ENCODE results near the gene RNF223.
"Not testable (repeated sequence)": the region's sequence is repeated elsewhere in the genome, so short reads cannot be mapped to it uniquely, and the experiment has no call there.

The RNF223 gene

DNA sequence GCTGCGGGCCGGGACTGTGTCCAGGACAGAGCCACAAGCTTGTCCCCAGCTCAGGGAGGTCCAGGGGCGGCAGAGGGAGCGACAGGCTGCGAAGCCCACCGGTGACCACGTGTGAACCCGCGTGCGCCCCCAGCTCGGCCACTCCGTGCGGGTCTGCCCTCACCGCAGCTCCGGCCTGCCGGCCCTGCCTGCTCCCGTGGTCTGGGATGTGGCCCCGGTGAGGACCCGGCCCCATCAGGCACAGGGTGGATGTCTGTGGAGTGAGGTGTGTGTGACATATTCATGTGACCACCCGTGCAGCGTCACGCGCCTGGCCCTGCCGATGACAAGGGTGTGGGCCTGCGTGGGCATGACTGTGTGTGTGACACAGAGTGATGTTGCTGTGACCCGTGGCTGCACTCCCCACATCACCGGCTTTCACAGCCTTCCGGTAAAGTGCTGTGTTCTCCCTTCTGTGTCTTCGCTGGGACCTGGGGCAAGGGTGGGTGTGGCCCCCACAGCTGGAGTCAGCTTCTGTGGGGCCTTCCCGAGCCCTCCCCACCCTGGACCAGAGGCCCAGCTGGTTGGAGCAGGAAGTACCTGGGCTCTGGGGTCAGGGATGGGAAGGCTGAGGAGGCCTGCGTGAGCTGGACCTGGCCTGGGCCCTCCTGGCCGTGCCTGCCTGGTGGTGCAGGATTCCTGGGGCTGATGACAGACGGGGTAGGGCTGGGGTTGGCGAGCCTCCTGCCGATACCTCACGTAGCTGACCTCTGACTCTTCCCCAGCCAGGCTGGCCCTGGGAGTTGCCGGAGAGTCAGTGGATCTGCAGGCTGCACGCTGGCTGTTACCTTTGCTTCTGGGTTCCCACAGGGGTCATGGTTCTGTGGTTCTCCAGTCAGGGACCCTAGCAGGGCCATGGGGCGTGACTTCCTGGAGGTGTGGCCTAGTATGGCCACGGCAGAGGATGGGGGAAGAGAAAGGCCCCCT is 4.1 kb downstream of the RNF223 start:
- DNase-seq, result no peak

- DNase-seq, result peak; percentile 82
Observed at GRCh38 chr1:1069056-1069710, 4.9 kb downstream of the RNF223 start.

DNA sequence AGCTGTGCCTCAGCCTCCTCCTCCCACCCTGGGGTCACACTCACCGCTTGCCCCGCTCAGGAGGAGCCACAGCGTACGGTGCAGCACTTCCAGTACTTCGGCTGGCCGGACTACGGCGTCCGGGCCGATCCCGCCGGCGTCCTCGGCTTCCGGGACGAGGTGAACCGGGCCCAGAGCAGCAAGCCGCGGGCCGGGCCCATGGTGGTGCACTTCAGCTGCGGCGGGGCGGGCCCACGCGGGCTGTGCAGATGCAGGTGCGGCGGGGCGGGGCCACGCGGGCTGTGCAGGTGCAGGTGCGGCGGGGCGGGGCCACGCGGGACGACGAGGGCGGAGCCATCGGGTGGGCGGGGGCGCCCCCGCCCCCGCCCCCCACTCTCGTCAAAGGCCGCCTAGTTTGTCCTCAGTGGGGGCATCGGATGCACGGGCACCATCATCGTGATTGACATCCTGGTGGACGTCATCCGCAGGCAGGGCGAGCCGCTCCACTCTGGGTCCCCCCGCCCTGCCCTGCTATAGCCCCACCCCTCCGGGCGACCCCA is 5.5 kb downstream of the RNF223 start:
- DNase-seq, result peak; percentile 82

GRCh38 chr1:1067860-1068516 is 6.1 kb downstream of the RNF223 start:
- no peak for DNase-seq

- DNase-seq, result no peak
Observed at GRCh38 chr1:1067284-1067859, 6.7 kb downstream of the RNF223 start.

GRCh38 chr1:1066403-1067283 is 7.5 kb downstream of the RNF223 start:
- no peak for DNase-seq

DNA sequence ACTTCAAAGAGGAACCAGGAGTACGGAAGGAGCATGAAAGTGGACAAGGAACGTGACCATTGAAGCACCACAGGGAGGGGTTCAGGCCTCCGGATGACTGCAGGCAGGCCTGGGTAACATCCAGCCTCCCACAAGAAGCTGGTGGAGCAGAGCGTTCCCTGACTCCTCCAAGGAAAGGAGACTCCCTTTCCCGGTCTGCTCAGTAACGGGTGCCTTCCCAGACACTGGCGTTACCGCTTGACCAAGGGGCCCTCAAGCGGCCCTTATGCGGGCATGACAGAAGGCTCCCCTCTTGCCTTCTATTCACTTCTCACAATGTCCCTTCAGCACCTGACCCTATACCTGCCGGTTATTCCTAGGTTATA is 8.2 kb downstream of the RNF223 start:
- not testable (repeated sequence) for DNase-seq

- no peak for DNase-seq
Observed at GRCh38 chr1:1065265-1065939, 8.7 kb downstream of the RNF223 start.

DNA sequence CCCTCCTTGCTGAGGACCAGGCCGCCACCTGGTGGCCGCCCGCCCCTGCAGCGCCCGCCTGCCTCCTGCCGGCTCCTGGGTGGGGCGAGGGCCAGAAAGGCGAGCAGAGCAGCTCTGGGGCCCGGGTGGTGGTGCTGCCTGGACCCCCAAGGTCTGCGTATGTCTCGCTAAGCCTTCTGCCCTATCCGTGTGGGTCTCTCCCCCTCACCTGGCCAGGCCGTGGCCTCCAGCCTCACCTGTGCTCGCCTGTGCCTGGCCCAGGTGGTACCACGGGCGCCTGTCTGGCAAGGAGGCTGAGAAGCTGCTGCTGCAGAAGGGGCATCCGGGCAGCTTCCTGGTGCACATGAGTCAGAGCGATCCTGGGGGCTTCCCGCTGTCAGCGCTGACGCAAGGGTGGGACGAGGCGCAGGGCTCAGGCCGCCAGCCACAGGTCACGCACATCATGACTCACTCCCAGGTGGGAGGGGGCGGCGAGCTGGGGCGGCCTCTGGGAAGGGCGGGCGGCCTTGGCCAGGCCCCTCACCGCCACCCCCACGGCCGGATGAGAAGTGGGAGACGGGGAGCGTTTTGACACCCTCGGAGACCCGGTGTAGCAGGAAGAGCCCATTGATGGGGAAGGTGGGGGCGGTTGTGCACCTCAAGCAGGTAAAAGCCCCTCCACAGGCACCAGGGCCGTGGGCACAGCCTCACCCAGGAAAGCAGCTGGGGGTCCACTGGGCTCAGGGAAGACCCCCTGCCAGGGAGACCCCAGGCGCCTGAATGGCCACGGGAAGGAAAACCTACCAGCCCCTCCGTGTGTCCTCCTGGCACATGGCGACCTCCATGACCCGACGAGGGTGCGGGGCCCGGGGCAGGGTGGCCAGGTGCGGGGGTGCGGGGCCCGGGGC is 9.9 kb downstream of the RNF223 start:
- DNase-seq, result peak; percentile 40

DNA sequence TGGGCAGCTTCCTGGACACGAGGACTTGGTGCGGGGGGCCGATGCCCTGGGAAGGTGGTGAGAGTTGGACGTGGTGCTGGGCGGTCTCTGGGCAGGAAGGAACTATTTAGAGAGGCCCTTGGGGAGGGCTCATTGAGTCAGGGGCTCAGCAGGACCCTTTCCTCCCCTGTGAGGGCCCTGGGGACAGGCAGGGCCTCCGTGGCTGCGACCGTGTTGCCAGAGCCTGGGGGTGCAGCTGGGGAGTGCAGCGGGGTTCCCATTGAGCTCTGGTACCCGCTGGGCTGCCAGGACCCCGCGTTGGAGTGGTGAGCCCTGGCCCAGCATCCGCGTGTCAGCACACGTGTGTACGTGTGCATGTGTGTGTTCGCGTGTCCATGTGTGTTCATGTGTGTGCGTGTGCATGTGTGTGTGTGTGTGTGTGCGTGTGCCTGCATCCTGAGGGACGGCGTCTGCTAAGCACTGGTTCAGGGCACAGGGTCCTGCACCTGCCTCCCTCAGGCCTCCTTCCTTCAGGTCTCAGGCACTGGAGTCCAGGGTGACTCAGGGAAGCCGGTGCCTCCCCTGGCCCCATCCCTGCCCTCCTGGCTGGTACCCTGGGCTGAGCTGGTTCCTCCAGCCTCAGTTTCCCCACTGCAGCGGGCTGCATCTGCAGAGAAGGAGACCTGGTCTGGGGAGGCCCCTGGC is 10.7 kb downstream of the RNF223 start:
- no peak for DNase-seq

- no peak for DNase-seq
Observed at GRCh38 chr1:1062348-1063163, 11.6 kb downstream of the RNF223 start.

GRCh38 chr1:1061682-1062345 is 12.3 kb downstream of the RNF223 start:
- no peak for DNase-seq

GRCh38 chr1:1060281-1061000 is 13.7 kb downstream of the RNF223 start:
- DNase-seq, result no peak

GRCh38 chr1:1059494-1060280 is 14.4 kb downstream of the RNF223 start:
- DNase-seq, result peak; percentile 88

DNA sequence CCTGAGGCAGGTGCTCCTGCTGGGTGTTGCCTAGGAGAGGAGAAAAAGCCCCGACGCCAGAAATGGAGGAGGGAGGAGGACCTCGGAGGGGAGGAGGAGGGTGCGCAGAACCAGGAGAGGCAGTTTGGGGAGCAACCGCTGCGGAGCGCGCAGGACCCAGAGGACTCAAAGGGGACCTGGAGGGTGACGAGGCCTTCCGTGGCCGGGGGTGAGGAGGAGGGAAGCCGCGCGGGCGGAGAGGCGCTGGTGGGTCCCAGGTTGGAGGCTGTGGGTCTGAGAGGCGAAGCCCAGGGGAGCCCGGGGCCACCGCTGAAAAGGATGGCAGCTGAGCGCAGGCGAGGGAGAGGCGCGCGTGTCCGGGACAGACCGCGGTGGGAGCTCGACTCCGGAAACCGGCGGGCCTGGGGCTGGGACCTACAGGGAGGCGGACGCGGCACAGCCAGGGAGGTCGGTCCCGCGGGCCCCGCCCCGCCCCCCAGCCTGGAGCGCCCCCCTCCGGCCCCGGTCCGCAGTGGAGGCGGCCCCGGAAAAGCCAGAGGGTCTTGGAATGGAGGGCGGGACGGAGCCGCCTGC is 15.1 kb downstream of the RNF223 start:
- DNase-seq, result peak; percentile 46
